ENCODE measurements around the gene TIAM2. TPM values are rescaled to one million over a fixed set of nuclear protein-coding genes. Genes with fewer than 3 reads are reported as not detected.

Gene TIAM2
- total and polyA plus RNA-seq, 9 of the 15 experiments (the other 6 are each of a cell fraction or from before 2014, with no cell fraction given) = 0.73 to 6.5 (median 4.3) TPM

GRCh38 chr6:155155787-155156447, 160.8 kb downstream of the TIAM2 start:
- Histone ChIP-seq H3K9me3 (replicated peaks; ENCODE audit: control insufficient read depth, insufficient read depth, low read depth, low read length) (no peaks in the 10 kb centered on the region), H4K20me1 (replicated peaks; ENCODE audit: control insufficient read depth, insufficient read depth, low read length) (no peaks in the 10 kb centered on the region; the same call in 1 of the 2 replicates), H3K4me3 (no peak overlapping the region), H2AFZ (ENCODE audit: low read depth, low read length) (no peak overlapping the region), H3K36me3 (ENCODE audit: control insufficient read depth, insufficient read depth, low read length) (no peaks in the 10 kb centered on the region), H3K27ac (ENCODE audit: extremely low read depth, low read depth, low read length) (no peak overlapping the region), H3K79me2 (ENCODE audit: control insufficient read depth, insufficient read depth, low read length) (no peaks in the 10 kb centered on the region), H3K9ac (ENCODE audit: insufficient read depth in 1 of 2, low read depth in 2 of 2, low read length in 2 of 2) (no peak overlapping the region), H3K27me3 (ENCODE audit: control insufficient read depth in 2 of 2, insufficient read depth in 2 of 2, low read length in 2 of 2) (peaks cover 9 to 16% of the 10 kb centered on the region in 2 experiments), H3K4me1 (replicated peaks in 1 of 2; ENCODE audit: control insufficient read depth in 2 of 2, insufficient read depth in 2 of 2, low read length in 2 of 2) (peaks cover 3 to 14% of the 10 kb centered on the region in 2 experiments; a peak in 4 of 5 replicates), H3K4me2 (ENCODE audit: insufficient read depth, low read length) (no peak overlapping the region), H3K9me1 (ENCODE audit: control insufficient read depth, insufficient read depth, low read length) (no peaks in the 10 kb centered on the region)
- BruUV-seq (replicated peaks) = no TSS peak
- ChIA-PET CTCF (ENCODE audit: low intra/inter-chr PET ratio) (no interaction called here), POLR2A (no interaction called here)
- DNase-seq (ENCODE audit: extremely low read depth in 1 of 4, low spot score in 3 of 4) = no peak
- FAIRE-seq = no peak
- no peak for ATAC-seq
- TF ChIP-seq E2F3 (CRISPR knock-in tag; IDR thresholded peaks at IDR 0.05) (no peak), ZNF766 (CRISPR knock-in tag; conservative IDR thresholded peaks at IDR 0.05) (no peak), MAFK (IDR thresholded peaks at IDR 0.05; ENCODE audit: low read length) (no peak), FOXJ2 (tag; IDR thresholded peaks at IDR 0.05) (no peak), RBM14 (IDR thresholded peaks at IDR 0.05; ENCODE audit: borderline replicate concordance, insufficient read depth, low read depth, low read length) (no peak), MTF1 (CRISPR knock-in tag; IDR thresholded peaks at IDR 0.05; ENCODE audit: borderline replicate concordance) (no peak)
- WGBS (ENCODE audit: insufficient coverage, low coverage, missing lambda C conversion rate) = 26% methylated on average over 9 of the region's 10 CpGs
- in situ Hi-C loops (cut with MboI) (no loop called here), intact Hi-C loops (cut with micrococcal nuclease) (no loop called here)

All from K562 (cell line).